ENCODE data around the gene MRS2. TPM values are rescaled to one million over a fixed set of nuclear protein-coding genes. Genes with fewer than 3 reads are reported as not detected.
A peak's percentile ranks its signal among the peaks of the same experiment; 100 is the strongest.
"Not testable (repeated sequence)": the region's sequence is repeated elsewhere in the genome, so short reads cannot be mapped to it uniquely, and the experiment has no call there.

Gene MRS2, protein sequence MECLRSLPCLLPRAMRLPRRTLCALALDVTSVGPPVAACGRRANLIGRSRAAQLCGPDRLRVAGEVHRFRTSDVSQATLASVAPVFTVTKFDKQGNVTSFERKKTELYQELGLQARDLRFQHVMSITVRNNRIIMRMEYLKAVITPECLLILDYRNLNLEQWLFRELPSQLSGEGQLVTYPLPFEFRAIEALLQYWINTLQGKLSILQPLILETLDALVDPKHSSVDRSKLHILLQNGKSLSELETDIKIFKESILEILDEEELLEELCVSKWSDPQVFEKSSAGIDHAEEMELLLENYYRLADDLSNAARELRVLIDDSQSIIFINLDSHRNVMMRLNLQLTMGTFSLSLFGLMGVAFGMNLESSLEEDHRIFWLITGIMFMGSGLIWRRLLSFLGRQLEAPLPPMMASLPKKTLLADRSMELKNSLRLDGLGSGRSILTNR
- total RNA-seq, result 14.4 and 15.4 TPM in 2 replicates

DNA sequence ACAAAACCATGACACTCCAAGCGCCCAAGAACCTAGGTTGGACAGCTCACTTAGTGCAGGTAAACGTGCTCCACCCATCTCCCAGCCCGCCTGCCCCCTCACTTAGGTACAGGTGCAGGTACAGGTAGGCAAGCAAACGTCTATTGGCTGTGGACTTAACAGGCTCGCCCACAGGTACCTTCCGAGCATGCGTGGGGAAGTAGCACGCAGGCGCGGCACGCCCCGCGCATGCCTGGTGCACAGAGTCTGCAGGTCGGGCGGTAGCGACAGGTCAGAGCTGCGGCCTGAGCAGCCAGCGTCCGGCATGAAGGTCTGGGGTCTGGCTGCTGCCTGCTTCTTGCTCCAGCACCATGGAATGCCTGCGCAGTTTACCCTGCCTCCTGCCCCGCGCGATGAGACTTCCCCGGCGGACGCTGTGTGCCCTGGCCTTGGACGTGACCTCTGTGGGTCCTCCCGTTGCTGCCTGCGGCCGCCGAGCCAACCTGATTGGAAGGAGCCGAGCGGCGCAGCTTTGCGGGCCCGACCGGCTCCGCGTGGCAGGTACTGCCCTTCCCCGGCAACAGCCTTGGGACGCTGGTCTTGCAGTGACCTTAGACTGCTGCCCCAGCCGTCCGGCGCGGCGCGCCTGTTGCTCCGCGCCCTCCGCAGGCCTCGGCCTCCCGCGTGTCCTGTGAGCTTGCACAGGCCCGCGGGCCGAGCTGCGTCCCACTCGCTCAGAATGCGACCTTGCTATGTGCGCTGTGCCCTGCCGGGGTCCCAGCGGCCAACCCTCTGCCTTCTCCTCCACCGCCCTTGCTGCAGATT, at the start of gene MRS2:
Gene MRS2 (plus strand): TSS at position 240 of the 804 bp plus-strand sequence. CDS start 111 bp downstream, at position 351.
- DNase-seq (ENCODE audit: low read depth, low spot score), result peak; percentile 37

DNA sequence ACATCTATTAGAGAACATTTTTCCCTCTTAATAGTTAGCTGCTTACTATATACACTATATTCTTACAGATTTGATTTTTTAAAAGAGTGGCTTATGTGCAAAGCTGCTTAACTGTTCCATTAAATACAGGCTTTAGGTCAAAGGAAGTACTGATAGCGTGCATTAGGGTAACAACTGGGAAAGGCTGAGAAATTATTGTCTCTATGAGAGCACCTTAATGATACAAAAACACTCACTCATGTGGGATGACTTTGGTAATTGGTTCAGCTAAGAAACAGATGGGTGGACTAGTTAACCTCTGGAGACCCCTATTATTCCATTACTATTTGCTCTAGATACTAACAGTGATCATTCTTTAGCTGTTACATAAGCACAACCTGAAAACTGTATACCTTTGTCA, 48.9 kb upstream of the MRS2 start:
- DNase-seq (ENCODE audit: low read depth, low spot score), result no peak

DNA sequence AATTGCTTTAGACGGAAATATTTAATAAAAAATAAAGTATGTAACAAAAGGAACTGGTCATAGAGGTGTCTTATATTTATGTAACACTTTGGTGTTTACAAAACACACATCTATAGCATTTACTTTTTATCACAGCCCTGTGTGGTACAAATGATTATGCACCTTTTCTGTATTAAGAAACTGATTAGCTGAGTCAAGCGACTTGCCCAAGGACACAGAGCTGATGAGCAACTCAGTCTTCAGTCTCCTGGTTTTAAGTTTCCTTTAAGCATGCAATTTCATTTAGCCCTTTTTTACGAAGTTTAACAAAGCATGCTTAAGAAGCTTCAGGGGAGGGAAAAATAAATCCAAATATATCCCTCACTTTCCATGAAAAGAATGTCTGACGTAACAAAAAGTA, 47.3 kb upstream of the MRS2 start:
- DNase-seq (ENCODE audit: low read depth, low spot score), result no peak

DNA sequence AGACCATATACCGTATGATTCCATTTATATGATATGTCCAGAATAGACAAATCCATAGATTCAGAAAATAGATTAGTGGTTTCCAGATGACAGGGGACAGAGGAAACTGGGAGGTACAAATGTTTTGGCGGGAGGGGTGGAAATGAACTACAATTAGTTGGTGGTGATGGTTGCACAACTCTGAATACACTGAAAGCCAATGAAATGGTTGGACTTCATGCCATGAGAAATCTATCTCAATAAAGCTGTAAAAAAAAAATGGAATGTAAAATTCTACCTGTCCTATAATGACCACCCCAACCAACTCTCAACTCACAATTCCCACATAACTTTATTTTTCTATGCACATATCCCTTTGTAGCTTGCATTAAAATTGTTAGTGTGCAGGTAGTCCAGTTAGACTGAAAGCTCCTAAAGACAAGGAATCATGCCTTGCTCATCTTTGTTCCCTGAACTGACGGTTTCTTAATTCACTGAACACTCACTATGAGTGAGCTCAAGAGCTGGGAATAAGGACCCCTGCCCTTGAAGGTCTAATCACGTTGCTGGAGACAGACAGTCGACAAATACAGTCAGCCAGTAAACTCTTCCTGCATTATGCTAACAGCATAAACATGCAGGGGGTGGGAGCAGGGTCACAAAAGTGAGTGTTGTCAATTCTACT, 46.3 kb upstream of the MRS2 start:
- DNase-seq (ENCODE audit: low read depth, low spot score), result no peak

DNA sequence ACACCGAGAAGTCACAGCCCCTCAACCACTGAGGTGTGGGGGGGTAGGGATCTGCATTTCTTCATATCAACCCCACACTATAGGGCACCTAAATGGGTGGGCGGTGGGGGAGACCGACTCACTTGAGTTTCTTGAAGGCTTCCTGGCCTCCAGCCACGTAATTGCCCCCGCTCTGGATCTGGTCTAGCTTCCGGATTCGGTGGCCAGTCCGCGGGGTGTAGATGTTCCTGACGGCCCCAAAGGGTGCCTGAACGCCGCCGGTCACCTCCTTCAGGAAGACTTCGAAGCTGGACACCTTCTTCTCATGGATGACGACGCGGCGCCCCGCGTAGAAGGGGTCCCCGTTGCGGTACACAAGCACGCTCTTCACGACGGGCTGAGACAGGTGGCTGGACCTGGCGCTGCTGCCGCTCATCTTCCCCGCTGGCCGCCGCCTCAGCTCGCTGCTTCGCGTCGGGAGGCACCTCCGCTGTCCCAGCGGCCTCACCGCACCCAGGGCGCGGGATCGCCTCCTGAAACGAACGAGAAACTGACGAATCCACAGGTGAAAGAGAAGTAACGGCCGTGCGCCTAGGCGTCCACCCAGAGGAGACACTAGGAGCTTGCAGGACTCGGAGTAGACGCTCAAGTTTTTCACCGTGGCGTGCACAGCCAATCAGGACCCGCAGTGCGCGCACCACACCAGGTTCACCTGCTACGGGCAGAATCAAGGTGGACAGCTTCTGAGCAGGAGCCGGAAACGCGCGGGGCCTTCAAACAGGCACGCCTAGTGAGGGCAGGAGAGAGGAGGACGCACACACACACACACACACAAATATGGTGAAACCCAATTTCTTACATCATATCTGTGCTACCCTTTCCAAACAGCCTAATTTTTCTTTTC, 45.2 kb upstream of the MRS2 start, which contains the start of gene DCDC2:
Gene DCDC2 (minus strand): TSS at position 724 of the 883 bp plus-strand sequence. CDS start 309 bp downstream, at position 415.
- DNase-seq (ENCODE audit: low read depth, low spot score), result no peak

DNA sequence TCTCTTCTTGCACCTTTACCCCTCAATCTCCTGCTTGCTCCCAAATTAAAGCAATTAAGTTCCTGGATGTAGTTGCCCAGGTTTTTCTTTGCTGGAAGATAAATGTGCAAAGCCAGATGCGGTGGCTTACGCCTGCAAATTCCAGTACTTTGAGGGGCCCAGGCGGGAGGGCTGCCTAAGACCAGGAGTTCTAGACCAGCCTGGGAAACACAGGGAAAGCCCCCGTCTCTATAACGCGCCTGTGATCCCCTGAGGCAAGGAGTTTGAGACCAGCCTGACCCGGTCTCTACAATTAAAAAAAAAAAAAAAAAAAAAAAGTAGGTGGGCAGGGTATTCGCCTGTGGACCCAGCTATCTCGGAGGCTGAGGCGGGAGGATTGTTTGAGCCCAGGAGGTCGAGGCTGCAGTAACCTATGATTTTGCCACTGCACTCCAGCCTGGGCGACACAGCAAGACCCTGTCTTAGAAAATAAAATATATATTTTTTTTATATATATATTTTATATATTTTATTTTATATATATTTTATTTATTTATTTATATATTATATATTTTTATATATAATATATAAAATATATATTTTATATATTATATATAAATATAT, 44.4 kb upstream of the MRS2 start:
- no peak for DNase-seq (ENCODE audit: low read depth, low spot score)

DNA sequence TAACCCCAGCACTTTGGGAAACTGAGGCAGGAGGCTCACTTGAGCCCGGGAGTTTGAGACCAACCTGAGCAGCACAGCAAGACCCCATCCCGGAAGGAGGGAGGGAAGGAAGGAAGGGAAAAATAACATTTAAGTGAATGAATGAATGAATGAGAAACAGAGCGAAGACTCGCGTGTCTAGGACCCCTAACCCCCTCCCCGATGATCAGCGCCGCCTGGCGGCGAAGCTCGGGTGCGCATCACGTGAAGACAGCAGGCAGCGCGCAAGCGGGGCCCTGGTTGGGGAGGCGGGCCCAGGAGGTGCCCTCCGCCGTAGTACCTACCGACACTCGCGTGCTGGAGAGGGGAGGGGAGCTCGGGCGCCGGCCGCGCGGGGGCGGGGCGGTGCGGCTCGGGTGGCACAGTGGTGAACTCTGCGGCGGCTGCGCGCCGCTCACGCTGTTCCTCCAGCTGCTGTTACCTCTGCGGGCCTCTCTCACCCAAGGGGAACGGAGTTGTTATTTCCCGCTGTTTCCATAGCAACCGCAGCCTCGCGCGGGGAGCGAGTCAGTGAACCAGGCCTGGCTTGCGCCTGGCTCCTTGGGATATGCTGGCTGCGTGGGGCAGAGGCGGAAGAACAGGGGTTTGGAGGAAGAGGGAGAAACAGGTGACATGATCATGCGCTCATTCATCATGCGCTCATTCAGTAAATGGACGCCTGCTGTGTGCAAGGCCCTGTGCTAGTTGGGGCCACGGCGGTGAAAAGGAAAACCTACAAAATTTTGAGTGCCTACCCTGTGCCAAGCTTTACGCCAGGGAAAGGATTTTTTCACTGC, 42.9 kb upstream of the MRS2 start:
- DNase-seq (ENCODE audit: low read depth, low spot score), result no peak

DNA sequence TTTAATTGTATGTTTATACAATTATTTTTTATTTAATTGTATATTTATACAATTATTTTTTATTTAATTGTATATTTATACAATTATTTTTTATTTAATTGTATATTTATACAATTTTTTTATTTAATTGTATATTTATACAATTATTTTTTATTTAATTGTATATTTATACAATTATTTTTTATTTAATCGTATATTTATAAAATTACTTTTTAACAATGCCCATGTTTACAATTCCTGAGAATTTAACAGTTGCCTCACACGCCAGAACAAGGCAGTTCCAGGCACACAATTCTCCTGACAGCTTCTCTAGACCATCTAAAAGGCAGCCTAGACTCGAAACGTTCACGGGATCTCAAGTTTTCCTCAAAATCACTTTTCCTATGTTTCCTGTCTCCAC, 40.4 kb upstream of the MRS2 start:
- not testable (repeated sequence) for DNase-seq (ENCODE audit: low read depth, low spot score)

DNA sequence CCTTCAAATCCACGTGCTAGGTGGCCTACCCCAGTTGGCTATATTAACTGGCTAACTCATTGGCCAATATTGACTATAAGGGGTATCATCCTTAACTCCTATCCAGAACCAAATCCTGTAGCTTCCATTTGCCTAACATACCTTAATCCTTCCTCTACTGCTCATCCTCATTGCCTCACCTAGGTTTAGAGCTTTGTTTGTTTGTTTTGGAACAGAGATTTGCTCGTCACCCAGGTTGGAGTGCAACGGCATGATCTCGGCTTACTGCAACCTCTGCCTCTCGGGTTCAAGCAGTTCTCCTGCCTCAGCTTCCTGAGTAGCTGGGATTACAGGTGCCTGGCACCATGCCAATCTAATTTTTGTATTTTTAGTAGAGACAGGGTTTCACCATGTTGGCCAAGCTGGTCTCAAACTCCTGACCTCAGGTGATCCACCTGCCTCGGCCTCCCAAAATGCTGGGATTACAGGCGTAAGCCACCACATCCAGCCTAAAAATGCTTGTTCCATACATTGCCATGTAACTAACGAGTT, 37.6 kb upstream of the MRS2 start:
- not testable (repeated sequence) for DNase-seq (ENCODE audit: low read depth, low spot score)

DNA sequence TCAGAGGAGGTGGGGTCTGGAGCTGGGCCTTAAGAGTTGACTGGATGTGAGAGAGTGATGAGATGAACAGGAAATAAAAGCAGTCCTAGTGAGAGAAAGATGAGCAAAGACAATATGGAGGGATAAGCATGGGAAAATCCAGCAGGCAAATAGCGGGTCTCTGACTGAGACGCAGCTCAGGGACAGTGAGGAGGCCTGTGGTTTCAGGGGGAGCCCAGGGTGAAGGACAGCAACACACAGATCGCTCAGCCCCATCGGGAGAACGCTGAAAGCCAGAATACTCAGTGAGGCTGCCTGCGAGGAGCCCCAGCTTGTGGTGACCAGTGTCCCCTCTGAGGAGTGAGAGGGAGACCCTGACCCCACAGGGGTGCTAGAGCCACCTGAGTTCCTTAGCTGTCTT, 28.1 kb upstream of the MRS2 start:
- no peak for DNase-seq (ENCODE audit: low read depth, low spot score)

DNA sequence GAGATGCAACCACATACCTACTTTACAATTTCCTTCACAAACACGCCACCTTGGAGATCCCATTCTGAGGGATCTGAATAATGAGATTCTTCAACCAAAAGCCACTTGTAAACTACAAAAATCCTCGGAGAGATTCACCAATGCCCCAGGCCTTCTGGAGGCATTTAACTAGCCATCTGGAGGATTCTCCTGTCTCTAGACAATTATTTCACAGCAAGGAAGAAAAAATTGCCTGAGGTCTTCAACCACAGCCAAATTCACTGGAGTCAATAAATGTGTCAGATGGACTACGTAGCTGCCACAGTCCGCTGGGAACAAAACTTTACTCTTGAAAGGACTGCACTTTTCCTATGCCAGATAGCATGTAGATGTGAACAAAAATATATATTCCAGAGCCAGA, 25.9 kb upstream of the MRS2 start:
- DNase-seq (ENCODE audit: low read depth, low spot score), result no peak

DNA sequence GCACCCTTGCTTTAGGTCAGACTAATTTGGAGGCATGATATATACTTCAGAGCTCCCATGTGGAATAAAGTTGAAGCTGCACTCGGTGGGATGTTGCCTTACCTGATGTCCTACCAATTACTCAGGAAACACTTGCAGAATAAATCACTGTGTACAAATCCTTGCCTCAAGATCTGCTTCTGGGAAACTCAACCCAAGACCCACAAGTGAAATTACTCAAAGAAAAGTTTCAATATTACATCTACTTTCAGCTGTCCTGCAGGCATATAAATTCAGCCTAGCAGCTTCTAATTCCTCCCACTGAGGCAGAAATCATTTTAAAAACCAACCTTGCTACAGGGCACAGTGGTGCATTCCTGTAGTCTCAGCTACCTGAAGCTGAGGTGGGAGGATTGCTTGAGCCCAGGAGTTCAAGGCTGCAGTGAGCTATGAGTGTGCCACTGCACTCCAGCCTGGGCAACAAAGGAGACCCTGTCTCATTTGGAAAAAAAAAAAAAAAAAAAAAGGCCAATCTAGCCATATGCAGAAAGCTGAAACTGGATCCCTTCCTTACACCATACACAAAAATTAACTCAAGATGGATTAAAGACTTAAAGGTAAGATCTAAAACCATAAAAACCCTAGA, 24.2 kb upstream of the MRS2 start:
- DNase-seq (ENCODE audit: low read depth, low spot score), result no peak

DNA sequence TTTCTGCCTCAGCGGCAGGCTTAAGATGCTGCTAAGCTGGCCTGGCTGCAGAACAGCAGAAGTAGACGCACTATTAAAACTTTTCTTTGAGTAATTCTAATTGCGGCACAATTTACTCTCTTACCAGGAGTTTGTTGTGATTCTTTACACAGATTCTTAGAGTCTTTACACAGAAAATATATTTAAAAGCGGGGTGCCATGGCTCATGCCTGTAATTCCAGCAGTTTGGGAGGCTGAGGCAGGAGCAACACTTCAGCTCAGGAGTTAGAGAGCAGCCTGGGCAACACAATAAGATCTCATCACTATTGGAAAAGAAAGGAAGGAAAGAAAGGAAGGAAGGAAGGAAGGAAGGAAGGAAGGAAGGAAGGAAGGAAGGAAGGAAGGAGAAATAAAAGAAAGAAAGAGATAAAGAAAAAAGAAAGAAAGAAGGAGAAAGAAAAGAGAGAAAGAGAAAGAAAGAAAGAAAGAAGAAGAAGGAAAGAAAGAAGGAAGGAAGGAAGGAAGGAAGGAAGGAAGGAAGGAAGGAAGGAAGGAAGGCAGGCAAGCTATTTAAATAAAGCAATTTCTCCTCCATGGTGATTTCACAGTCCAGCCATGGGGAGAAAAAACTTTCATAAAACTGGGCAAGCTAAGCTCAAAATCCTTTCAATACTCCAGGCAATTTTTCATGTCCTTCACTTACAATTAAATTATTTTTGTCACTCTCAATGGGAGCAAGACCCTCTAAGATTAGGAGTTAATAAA, 21.1 kb upstream of the MRS2 start:
- DNase-seq (ENCODE audit: low read depth, low spot score), result no peak

DNA sequence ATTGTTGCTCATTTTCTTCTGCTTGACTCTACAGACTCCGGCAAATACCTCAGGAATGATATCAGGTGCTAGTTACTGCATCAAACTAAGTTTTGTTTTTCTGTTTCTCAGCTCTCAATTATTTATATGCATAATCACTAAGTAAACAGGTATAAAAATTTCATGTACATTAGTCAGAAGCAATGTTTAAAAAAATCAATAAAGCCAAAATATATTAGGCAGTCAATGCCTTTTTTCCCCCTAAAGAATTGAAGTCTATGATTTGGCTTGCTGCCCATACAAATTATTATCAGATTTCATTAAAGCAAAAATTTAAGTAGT, 20.6 kb upstream of the MRS2 start:
- DNase-seq (ENCODE audit: low read depth, low spot score), result no peak

DNA sequence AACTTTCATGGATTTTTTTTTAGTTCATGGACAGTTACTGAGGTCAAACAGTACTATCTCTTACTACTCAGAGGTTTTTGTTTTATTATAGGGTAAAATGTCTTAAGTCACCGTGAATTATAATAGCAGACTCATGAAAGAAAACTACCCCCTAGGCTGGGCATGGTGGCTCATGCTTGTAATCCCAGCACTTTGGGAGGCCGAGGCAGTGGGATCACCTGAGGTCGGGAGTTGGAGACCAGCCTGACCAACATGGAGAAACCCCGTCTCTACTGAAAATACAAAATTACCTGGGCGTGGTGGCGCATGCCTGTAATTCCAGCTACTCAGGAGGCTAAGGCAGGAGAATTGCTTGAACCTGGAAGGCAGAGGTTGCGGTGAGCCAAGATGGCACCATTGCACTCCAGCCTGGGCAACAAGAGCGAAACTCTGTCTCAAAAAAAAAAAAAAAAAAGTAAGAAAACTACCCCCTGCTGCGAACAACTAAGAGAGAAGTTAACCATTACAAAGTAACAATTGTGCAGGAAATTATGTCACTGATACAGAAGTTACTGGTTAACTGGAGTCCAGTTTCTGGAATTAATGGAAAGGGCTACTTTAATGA, 19.7 kb upstream of the MRS2 start:
- not testable (repeated sequence) for DNase-seq (ENCODE audit: low read depth, low spot score)

DNA sequence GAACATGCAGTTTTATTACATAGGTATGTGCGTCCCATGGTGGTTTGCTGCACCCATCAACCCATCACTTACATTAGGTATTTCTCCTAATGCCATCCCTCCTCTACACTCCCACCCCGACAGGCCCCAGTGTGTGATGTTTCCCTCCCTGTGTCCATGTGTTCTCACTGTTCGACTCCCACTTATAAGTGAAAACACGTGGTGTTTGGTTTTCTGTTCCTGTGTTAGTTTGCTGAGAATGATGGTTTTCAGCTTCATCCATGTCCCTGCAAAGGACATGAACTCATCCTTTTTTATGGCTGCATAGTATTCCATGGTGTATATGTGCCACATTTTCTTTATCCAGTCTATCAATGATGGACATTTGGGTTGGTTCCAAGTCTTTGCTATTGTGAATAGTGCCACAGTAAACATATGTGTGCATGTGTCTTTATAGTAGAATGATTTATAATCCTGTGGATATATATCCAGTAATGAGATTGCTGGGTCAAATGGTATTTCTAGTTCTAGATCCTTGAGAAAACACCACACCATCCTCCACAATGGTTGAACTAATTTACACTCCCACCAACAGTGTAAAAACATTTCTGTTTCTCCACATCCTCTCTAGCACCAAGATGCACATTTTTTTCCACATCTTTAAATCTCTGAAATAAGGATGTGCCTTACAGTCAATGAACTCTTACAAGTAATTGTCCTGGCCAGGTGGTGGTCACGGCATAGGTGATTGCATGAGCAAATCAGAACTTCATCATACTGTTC, 18.2 kb upstream of the MRS2 start:
- DNase-seq (ENCODE audit: low read depth, low spot score), result not testable (repeated sequence)
